ENCODE results near the gene PCNT. TPM values are rescaled to one million over a fixed set of nuclear protein-coding genes. Genes with fewer than 3 reads are reported as not detected.

Gene PCNT
- total RNA-seq, 2 donors from 2014 or later, result 15.1 to 32.5 TPM

DNA sequence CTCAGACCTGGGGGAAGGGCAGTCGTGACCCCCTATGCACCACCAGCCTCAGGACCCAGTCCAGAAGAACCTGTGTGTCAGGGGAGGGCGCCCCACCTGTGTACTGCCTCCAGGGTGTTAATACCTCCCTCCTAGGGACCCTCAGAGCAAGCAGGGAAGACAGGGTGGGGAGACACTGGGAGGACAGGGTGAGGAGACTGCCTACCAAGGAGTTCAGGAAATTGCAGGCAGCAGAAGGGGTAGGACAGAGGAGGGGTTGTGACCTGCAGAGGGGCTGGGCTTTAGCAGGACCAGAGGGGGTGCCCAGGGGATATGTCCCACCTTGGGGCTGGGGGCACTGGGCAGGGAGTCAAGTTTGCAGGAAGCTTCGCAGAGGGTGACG lies 5.5 kb upstream of the PCNT start:
- Histone ChIP-seq H3K4me3 (no peak overlapping the region), H3K4me1 (no peaks in the 10 kb centered on the region), H3K27ac (no peak overlapping the region), H3K27me3 (no peaks in the 10 kb centered on the region), H3K36me3 (no peaks in the 10 kb centered on the region), H3K9me3 (no peaks in the 10 kb centered on the region), H3K9ac (ENCODE audit: low read depth in 2 of 2, low read length in 2 of 2) (no peak overlapping the region)
- no peak for DNase-seq
- TF ChIP-seq, protein P1, sequence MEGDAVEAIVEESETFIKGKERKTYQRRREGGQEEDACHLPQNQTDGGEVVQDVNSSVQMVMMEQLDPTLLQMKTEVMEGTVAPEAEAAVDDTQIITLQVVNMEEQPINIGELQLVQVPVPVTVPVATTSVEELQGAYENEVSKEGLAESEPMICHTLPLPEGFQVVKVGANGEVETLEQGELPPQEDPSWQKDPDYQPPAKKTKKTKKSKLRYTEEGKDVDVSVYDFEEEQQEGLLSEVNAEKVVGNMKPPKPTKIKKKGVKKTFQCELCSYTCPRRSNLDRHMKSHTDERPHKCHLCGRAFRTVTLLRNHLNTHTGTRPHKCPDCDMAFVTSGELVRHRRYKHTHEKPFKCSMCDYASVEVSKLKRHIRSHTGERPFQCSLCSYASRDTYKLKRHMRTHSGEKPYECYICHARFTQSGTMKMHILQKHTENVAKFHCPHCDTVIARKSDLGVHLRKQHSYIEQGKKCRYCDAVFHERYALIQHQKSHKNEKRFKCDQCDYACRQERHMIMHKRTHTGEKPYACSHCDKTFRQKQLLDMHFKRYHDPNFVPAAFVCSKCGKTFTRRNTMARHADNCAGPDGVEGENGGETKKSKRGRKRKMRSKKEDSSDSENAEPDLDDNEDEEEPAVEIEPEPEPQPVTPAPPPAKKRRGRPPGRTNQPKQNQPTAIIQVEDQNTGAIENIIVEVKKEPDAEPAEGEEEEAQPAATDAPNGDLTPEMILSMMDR (IDR thresholded peaks at IDR 0.05), result no peak
- intact Hi-C loops (cut with DNase I), result no loop called here

DNA sequence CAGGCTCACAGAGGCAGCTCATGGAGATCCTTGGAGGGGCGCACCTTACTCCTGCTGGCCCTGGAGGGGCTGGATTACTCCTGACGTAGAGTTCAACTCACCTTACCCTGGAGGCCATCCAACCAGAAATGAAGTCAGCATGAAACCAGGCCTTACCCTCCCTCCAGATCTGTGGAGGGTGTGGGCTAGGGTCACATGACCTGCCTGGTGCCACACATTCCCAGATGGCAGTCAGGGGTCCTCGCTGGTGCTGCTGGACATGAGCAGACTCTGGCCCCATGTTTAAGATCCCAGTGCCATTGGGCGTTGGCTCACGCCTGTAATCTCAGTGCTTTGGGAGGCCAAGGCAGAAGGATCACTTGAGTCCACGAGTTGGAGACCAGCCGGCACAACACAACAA lies 4.8 kb upstream of the PCNT start:
- intact Hi-C loops (cut with DNase I), result no loop called here

DNA sequence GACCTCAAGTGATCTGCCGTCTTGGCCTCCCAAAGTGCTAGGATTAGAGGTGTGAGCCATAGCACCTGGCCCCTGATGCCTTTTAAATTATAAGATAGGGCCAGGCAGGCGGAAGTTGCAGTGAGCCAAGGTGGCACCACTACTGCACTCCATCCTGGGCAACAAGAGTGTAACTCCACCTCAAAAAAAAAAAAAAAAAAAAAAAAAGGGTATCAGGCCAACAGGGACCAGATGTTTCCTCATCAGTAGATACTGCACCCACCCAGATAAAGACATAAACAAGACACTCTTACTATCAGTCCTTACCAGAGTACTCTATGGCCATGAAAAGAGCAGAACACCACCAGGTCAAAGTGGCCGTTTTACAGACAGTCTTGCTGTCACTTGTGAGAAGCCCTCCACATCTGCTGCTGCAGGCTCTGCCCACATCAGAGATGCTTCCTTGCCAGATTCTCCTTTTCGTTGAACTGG lies 3.6 kb upstream of the PCNT start:
- no peaks in the 10 kb centered on the region for H3K4me1 ChIP-seq
- H3K27me3 ChIP-seq, result no peaks in the 10 kb centered on the region
- H3K27ac ChIP-seq, result no peak overlapping the region
- H3K9ac ChIP-seq (ENCODE audit: low read depth in 2 of 2, low read length in 2 of 2), result no peak overlapping the region
- DNase-seq, result no peak
- H3K4me3 ChIP-seq, result no peak overlapping the region
- intact Hi-C loops (cut with DNase I), result loop anchor here (5.0 to 10.0 kb wide), 2 partner anchors 33 to 96 kb away; partner anchors contain the start of genes LSS, MCM3AP and YBEY
- H3K36me3 ChIP-seq, result no peaks in the 10 kb centered on the region
- TF ChIP-seq, protein P1 (IDR thresholded peaks at IDR 0.05), result no peak
- no peaks in the 10 kb centered on the region for H3K9me3 ChIP-seq

More for the DNA sequence above, 4.8 kb upstream of the PCNT start:
- no peak overlapping the region for H3K4me3 ChIP-seq
- no peak for DNase-seq
- H3K27me3 ChIP-seq, result no peaks in the 10 kb centered on the region
- no peak overlapping the region for H3K9ac ChIP-seq (ENCODE audit: low read depth in 2 of 2, low read length in 2 of 2)
- TF ChIP-seq, protein P1 (IDR thresholded peaks at IDR 0.05), result no peak
- no peaks in the 10 kb centered on the region for H3K36me3 ChIP-seq
- H3K4me1 ChIP-seq, result no peaks in the 10 kb centered on the region
- H3K27ac ChIP-seq, result no peak overlapping the region
- no peaks in the 10 kb centered on the region for H3K9me3 ChIP-seq

DNA sequence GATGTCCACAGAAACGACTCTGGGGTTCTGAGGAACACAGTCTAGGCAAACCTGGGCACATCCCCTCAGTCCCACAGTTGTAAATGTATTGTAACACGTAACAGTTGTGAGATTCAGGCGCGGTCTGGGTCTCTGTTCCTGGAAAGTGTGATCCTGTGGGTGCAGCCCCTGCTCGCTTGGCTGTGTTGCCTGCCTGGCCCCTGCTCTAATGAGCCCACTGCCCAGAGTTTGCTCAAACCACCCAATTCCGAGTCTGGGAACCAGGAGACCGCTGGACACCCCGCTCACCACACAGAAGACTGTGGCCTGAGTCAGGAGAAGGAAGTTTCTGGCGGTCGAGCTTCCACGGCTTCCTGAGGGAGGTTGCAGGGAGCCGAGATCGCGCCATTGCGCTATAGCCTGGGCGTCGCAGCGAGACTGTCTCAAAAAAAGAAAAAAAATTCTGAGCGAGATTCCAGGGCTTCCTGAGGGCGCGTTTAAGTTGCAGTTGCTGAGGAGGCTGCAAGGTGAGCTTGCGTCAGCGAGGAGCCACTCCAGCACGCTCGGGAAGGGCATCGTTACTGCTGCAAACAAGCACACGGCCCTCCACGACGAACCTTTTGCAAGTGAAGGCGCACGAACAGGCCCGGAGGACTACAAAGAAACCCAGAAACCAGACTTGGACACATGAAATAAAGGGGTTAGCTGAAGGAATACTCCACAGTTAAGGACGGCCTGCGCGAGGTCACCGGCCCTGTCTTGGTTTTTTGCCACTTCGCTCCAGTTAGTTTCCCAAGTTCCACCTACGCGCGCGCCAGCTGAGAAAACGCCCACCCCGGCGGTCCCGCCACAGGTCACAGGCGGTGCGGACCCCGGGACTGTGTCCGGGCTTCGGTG lies 1.4 kb upstream of the PCNT start:
- intact Hi-C loops (cut with DNase I), result loop anchor here (5.0 to 10.0 kb wide), 2 partner anchors 35 to 98 kb away; partner anchors contain the start of genes LSS, MCM3AP and YBEY
- peak; percentile 35 for DNase-seq

DNA sequence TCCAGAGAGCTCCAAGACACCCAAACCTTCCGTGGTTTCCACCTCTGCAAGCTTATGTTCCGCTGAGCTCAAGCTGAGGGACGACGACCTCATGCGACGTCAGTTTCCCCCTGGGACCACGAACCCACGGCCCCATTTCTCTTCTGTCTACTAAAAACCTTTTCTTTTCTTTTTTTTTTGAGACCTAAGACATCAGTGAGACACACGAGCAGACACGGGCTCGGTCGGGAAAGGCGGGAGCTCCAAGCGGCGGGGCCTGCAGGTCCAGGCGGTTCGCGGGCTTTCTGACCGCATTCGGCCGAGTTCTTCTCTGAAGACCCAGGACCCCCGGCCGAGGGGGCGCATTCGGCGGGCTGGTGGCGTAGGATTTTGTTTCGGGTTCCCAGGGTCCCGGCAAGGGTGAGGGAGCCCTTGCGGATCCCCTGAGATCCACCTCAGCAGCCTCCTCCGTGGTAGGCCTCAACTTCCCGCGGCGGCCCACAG lies 688 bp upstream of the PCNT start:
- Histone ChIP-seq H3K9ac (ENCODE audit: low read depth in 2 of 2, low read length in 2 of 2) (peak overlapping the region; percentile 66 to 77), H3K27me3 (no peaks in the 10 kb centered on the region), H3K9me3 (no peaks in the 10 kb centered on the region), H3K27ac (no peak overlapping the region), H3K4me1 (no peaks in the 10 kb centered on the region), H3K4me3 (peak overlapping the region; percentile 74), H3K36me3 (no peaks in the 10 kb centered on the region)
- DNase-seq, result no peak
- intact Hi-C loops (cut with DNase I), result loop anchor here (5.0 to 10.0 kb wide), 2 partner anchors 36 to 98 kb away; partner anchors contain the start of genes LSS, MCM3AP and YBEY
- TF ChIP-seq, protein P1 (IDR thresholded peaks at IDR 0.05), result no peak

More for the DNA sequence above, 1.4 kb upstream of the PCNT start:
- H3K9me3 ChIP-seq, result no peaks in the 10 kb centered on the region
- H3K36me3 ChIP-seq, result no peaks in the 10 kb centered on the region
- peak overlapping the region; percentile 74 for H3K4me3 ChIP-seq
- peak overlapping the region; percentile 66 to 77 for H3K9ac ChIP-seq (ENCODE audit: low read depth in 2 of 2, low read length in 2 of 2)
- TF ChIP-seq, protein P1 (IDR thresholded peaks at IDR 0.05), result no peak
- no peak overlapping the region for H3K27ac ChIP-seq
- H3K4me1 ChIP-seq, result no peaks in the 10 kb centered on the region
- H3K27me3 ChIP-seq, result no peaks in the 10 kb centered on the region
